Measurements from ENCODE around the gene KBTBD3. TPM values are rescaled to one million over a fixed set of nuclear protein-coding genes. Genes with fewer than 3 reads are reported as not detected.
"Not testable (repeated sequence)": the region's sequence is repeated elsewhere in the genome, so short reads cannot be mapped to it uniquely, and the experiment has no call there.

The KBTBD3 gene
- total RNA-seq, 1 experiment from 2014 or later, result 8.8 TPM

DNA sequence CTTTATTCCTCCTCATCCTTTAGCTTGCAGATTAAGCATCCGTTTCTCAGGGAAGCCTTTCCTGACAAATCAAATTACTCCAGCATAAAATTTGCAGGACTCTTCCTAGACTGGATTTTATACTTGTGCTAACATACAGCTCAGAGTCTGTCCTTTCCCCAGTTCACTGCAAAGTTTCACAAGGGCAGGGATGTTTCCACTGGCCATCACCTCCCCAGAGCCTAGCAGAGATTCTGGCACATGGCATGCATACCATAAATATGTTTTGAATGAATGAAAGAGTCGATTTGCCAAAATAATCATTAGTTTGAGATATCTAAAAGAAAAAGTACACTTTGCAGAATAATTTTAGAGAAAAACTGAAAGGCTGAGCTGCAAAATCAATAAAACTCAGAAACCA is 65.7 kb downstream of the KBTBD3 start:
- no peaks in the 10 kb centered on the region for H3F3A ChIP-seq (ENCODE audit: insufficient read depth, low read depth)
- ChIA-PET POLR2A (ENCODE audit: unreplicated experiment) (no interaction called here), CTCF (no interaction called here)
- no peaks in the 10 kb centered on the region for H3K4me1 ChIP-seq (replicated peaks; ENCODE audit: insufficient read depth)
- H3K4me3 ChIP-seq, result no peak overlapping the region
- no peaks in the 10 kb centered on the region; the same call in 1 of the 2 replicates for H3K9me3 ChIP-seq (ENCODE audit: insufficient read depth, low read depth)
- TF ChIP-seq EZH2 (IDR thresholded peaks at IDR 0.05; ENCODE audit: low read depth), result no peak
- TF ChIP-seq, protein P1, sequence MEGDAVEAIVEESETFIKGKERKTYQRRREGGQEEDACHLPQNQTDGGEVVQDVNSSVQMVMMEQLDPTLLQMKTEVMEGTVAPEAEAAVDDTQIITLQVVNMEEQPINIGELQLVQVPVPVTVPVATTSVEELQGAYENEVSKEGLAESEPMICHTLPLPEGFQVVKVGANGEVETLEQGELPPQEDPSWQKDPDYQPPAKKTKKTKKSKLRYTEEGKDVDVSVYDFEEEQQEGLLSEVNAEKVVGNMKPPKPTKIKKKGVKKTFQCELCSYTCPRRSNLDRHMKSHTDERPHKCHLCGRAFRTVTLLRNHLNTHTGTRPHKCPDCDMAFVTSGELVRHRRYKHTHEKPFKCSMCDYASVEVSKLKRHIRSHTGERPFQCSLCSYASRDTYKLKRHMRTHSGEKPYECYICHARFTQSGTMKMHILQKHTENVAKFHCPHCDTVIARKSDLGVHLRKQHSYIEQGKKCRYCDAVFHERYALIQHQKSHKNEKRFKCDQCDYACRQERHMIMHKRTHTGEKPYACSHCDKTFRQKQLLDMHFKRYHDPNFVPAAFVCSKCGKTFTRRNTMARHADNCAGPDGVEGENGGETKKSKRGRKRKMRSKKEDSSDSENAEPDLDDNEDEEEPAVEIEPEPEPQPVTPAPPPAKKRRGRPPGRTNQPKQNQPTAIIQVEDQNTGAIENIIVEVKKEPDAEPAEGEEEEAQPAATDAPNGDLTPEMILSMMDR (conservative IDR thresholded peaks at IDR 0.05), result no peak
- H2AFZ ChIP-seq, result no peak overlapping the region
- H3K27ac ChIP-seq, result no peak overlapping the region
- no peaks in the 10 kb centered on the region for H3K27me3 ChIP-seq (ENCODE audit: insufficient read depth, low read depth)
- H3K79me2 ChIP-seq (ENCODE audit: low read depth), result peaks cover 19% of the 10 kb centered on the region
- no peaks in the 10 kb centered on the region for H3K9me2 ChIP-seq (ENCODE audit: insufficient read depth)
- no peak for DNase-seq
- intact Hi-C loops (cut with micrococcal nuclease; ENCODE audit: unreplicated experiment), result no loop called here
- no TSS peak for BruUV-seq (replicated peaks)
- H4K20me1 ChIP-seq (ENCODE audit: insufficient read depth), result no peaks in the 10 kb centered on the region; the same call in 1 of the 2 replicates
- peaks cover 49% of the 10 kb centered on the region for H3K36me3 ChIP-seq (ENCODE audit: low read depth)
- H3K4me2 ChIP-seq, result no peak overlapping the region

DNA sequence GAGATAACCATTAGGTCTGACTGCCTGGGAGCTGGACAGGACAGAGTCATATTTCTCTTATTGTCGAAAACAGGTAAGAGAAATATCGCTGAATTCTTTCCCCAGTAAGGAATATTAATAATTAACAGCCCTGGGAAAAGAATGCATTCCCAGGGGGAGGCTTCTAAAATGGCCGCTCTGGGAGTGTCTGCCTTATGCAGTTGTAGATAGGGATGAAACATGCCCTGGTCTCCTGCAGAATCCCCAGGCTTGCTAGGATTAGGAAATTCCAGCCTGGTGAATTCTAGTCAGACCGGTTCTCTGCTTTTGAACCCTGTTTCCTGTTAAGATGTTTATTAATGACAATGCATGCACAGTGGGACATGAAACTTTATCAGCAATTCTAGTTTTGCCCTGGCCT is 74.1 kb downstream of the KBTBD3 start:
- POLR2A ChIA-PET (ENCODE audit: unreplicated experiment); intact Hi-C loops (cut with micrococcal nuclease; ENCODE audit: unreplicated experiment): not testable (repeated sequence)

DNA sequence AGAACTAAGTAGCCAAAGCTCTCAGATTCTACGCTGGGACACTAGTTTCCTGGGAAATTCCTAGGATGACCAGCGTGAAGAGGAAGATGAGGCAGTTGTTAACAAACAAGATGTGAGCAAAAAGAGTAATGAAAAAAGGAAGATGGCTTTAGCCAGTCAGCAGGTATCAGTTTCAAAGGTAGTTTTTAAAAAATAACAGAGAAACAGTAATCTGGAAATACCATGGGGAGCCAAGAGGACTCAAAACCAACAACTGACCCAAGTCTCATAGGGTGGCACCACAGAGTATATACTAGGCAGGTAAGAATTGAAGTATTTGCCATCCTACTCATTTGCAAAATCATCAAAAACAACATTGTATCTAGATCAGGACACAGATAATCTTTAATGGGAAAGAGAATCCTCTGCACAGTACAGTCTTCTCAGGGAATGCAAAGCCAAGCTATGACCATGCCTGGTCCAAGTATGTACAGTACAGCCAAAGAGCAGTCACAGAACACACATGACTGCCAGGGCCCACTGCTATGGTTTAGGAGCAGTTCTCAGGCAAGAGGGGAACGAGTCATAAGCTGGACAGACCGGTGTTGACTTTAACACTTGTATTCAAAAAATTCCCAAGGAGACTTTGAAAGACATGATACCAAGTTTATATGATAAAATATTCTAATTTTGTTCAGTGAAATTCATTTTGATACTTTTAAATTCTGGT is 75.7 kb downstream of the KBTBD3 start:
- CTCF ChIA-PET, result no interaction called here
- Histone ChIP-seq H4K20me1 (ENCODE audit: insufficient read depth) (no peaks in the 10 kb centered on the region), H3K36me3 (ENCODE audit: low read depth) (peaks cover 19% of the 10 kb centered on the region), H3K79me2 (ENCODE audit: low read depth) (no peaks in the 10 kb centered on the region; the same call in 1 of the 2 replicates), H3K4me1 (replicated peaks; ENCODE audit: insufficient read depth) (no peaks in the 10 kb centered on the region), H3K4me2 (no peak overlapping the region), H3K27me3 (ENCODE audit: insufficient read depth, low read depth) (no peaks in the 10 kb centered on the region), H3K4me3 (no peak overlapping the region), H2AFZ (no peak overlapping the region), H3F3A (ENCODE audit: insufficient read depth, low read depth) (no peaks in the 10 kb centered on the region), H3K9me3 (ENCODE audit: insufficient read depth, low read depth) (0 out of 2 replicates have a peak, but pooled peaks cover 11% of the 10 kb centered on the region), H3K9me2 (ENCODE audit: insufficient read depth) (no peaks in the 10 kb centered on the region), H3K27ac (no peak overlapping the region)
- intact Hi-C loops (cut with micrococcal nuclease; ENCODE audit: unreplicated experiment), result no loop called here
- DNase-seq, result no peak
- BruUV-seq (replicated peaks), result no TSS peak
- POLR2A ChIA-PET (ENCODE audit: unreplicated experiment), result no interaction called here
- TF ChIP-seq, protein P1 (conservative IDR thresholded peaks at IDR 0.05), result no peak
- no peak for TF ChIP-seq EZH2 (IDR thresholded peaks at IDR 0.05; ENCODE audit: low read depth)

More for the DNA sequence above, 74.1 kb downstream of the KBTBD3 start:
- H3K79me2 ChIP-seq (ENCODE audit: low read depth); DNase-seq; BruUV-seq (replicated peaks); H3K4me3 ChIP-seq; CTCF ChIA-PET; H3K4me1 ChIP-seq (replicated peaks; ENCODE audit: insufficient read depth); H3K4me2 ChIP-seq; H4K20me1 ChIP-seq (ENCODE audit: insufficient read depth); H3K27me3 ChIP-seq (ENCODE audit: insufficient read depth, low read depth); H3K9me2 ChIP-seq (ENCODE audit: insufficient read depth); H3K27ac ChIP-seq; H2AFZ ChIP-seq; H3F3A ChIP-seq (ENCODE audit: insufficient read depth, low read depth): not testable (repeated sequence)
- H3K9me3 ChIP-seq (ENCODE audit: insufficient read depth, low read depth), result peaks cover 11% of the 10 kb centered on the region; the same call in 1 of the 2 replicates
- peaks cover 32% of the 10 kb centered on the region for H3K36me3 ChIP-seq (ENCODE audit: low read depth)

Other genes with a start within 250 kb of the KBTBD3 start
- 11.0 and 13.6 TPM in 2 replicates for gene MSANTD4, start 55.1 kb downstream of the KBTBD3 start, total RNA-seq (2021)
- 31.4 and 33.1 TPM in 2 replicates for gene AASDHPPT, start 315 bp upstream of the KBTBD3 start, total RNA-seq (2021)

All from PC-9 (cell line).